K562 (cell line): ENCODE results near the gene TIPIN. TPM values are rescaled to one million over a fixed set of nuclear protein-coding genes. Genes with fewer than 3 reads are reported as not detected.

ENCODE experiments used
- ATF1 ChIP-seq, 2 experiments: fragments of 450-650 bp in 1 of 2; IDR thresholded peaks; 2 replicates each; pipeline ENCODE4 v1.6.1; 2016; ENCODE audit warnings: missing compliant biosample characterization in 1 of 2, missing genetic modification characterization in 1 of 2
- CBX1 ChIP-seq: sonication (generic); IDR thresholded peaks from 2 replicates; pipeline ENCODE4 v1.6.1; 2016; ENCODE audit warnings: antibody characterized with exemption, low read depth, mild to moderate bottlenecking
- DIDO1 ChIP-seq: fragments of 450-650 bp; IDR thresholded peaks from 2 replicates; pipeline ENCODE4 v1.6.1; 2016; ENCODE audit warnings: low read depth, missing biosample characterization, missing genetic modification characterization
- DPF2 ChIP-seq: fragments of 450-650 bp; IDR thresholded peaks from 2 replicates; pipeline ENCODE4 v1.6.1; 2016
- EP400 ChIP-seq: fragments of 450-650 bp; IDR thresholded peaks from 2 replicates; pipeline ENCODE4 v1.6.1; 2017; ENCODE audit warnings: antibody characterized with exemption, mild to moderate bottlenecking, moderate library complexity
- EZH2 ChIP-seq: IDR thresholded peaks from 2 replicates; pipeline ENCODE4 v1.6.1; 2012; ENCODE audit warnings: low read depth, mild to moderate bottlenecking, inconsistent platforms, low read length, borderline replicate concordance
- FIP1L1 ChIP-seq: fragments of 200-400 bp; formaldehyde crosslinking; IDR thresholded peaks from 2 replicates; pipeline ENCODE4 v1.6.1; 2018; ENCODE audit warnings: mild to moderate bottlenecking, low read depth, low read length; ENCODE audit not compliant: poor library complexity, severe bottlenecking
- GATAD2A ChIP-seq: fragments of 450-650 bp; IDR thresholded peaks from 2 replicates; pipeline ENCODE4 v1.6.1; 2017
- GTF2E2 ChIP-seq: fragments of 200-800 bp; sonication (Bioruptor generic); IDR thresholded peaks from 2 replicates; pipeline ENCODE4 v1.6.1; 2016; ENCODE audit warnings: missing genetic modification characterization, missing compliant biosample characterization
- HCFC1 ChIP-seq: IDR thresholded peaks from 2 replicates; pipeline ENCODE4 v1.6.1; 2012; ENCODE audit warnings: low read depth, low read length, improper control_type of control experiment
- HDAC1 ChIP-seq, 2 experiments: fragments of 450-650 bp; IDR thresholded peaks; 2 replicates each; pipeline ENCODE4 v1.6.1; 2016 to 2017; ENCODE audit warnings: inconsistent platforms in 1 of 2, mild to moderate bottlenecking in 1 of 2, moderate library complexity in 1 of 2
- HNRNPLL ChIP-seq: fragments of 200-400 bp; formaldehyde crosslinking; IDR thresholded peaks from 2 replicates; pipeline ENCODE4 v1.6.1; 2017; ENCODE audit warnings: low read length, low read depth, mild to moderate bottlenecking; ENCODE audit not compliant: poor library complexity, severe bottlenecking
- ILF3 ChIP-seq: fragments of 450-650 bp; IDR thresholded peaks from 2 replicates; pipeline ENCODE4 v1.6.1; 2018; ENCODE audit warnings: antibody characterized with exemption, mild to moderate bottlenecking, moderate library complexity, borderline replicate concordance
- MAZ ChIP-seq, 2 experiments: fragments of 450-650 bp in 1 of 2; sonication (generic) in 1 of 2; formaldehyde crosslinking; IDR thresholded peaks in 1 of 2; conservative IDR thresholded peaks in 1 of 2; 2 replicates each; pipeline versions ENCODE4 v1.4.0 to v1.5.0; 2020; ENCODE audit warnings: mild to moderate bottlenecking in 1 of 2, missing genetic modification reagents in 1 of 2
- NKRF ChIP-seq: fragments of 450-650 bp; IDR thresholded peaks from 2 replicates; pipeline ENCODE4 v1.6.1; 2016; ENCODE audit warnings: borderline replicate concordance
- PATZ1 ChIP-seq: fragments of 250-450 bp; sonication (Bioruptor Pico); IDR thresholded peaks from 2 replicates; pipeline ENCODE4 v1.5.0; 2020; ENCODE audit warnings: mild to moderate bottlenecking, borderline replicate concordance
- PHB2 ChIP-seq: fragments of 450-650 bp; IDR thresholded peaks from 2 replicates; pipeline ENCODE4 v1.6.1; 2017; ENCODE audit warnings: low read depth
- POLR2AphosphoS5 ChIP-seq: IDR thresholded peaks from 2 replicates; pipeline ENCODE4 v1.6.1; 2011; ENCODE audit warnings: mild to moderate bottlenecking, low read depth, low read length, moderate library complexity; ENCODE audit not compliant: control insufficient read depth, insufficient read depth
- POLR2B ChIP-seq: fragments of 450-650 bp; IDR thresholded peaks from 2 replicates; pipeline ENCODE4 v1.6.1; 2018; ENCODE audit warnings: low read depth; ENCODE audit not compliant: partially characterized antibody
- RBM25 ChIP-seq: fragments of 200-400 bp; formaldehyde crosslinking; IDR thresholded peaks from 2 replicates; pipeline ENCODE4 v1.6.1; 2018; ENCODE audit warnings: low read length, low read depth, moderate library complexity; ENCODE audit not compliant: severe bottlenecking
- SIN3B ChIP-seq: fragments of 450-650 bp; IDR thresholded peaks from 2 replicates; pipeline ENCODE4 v1.6.1; 2017; ENCODE audit warnings: low read depth, mild to moderate bottlenecking, moderate library complexity
- SRSF7 ChIP-seq: fragments of 200-400 bp; formaldehyde crosslinking; optimal IDR thresholded peaks from 2 replicates; pipeline ENCODE3; 2017; ENCODE audit warnings: mild to moderate bottlenecking, low read depth, low read length
- TARDBP ChIP-seq: fragments of 450-650 bp; IDR thresholded peaks from 2 replicates; pipeline ENCODE4 v1.6.1; 2016
- ZNF134 ChIP-seq: fragments of 250-450 bp; sonication (Bioruptor Pico); conservative IDR thresholded peaks from 2 replicates; pipeline ENCODE4 v1.4.0; 2020
- ZNF282 ChIP-seq: sonication (generic); formaldehyde crosslinking; IDR thresholded peaks from 2 replicates; pipeline ENCODE4 v1.8.1; 2023; ENCODE audit warnings: missing genetic modification reagents
- ZNF384 ChIP-seq: IDR thresholded peaks from 2 replicates; pipeline ENCODE4 v1.6.1; 2012; ENCODE audit warnings: low read depth, low read length, improper control_type of control experiment
- polyA plus RNA-seq, 8 experiments: library from polyadenylated mRNA; depleted of rRNA in 4 of 8; stranded (reverse) in 5 of 8; unstranded in 3 of 8; fragments of >200 nt; fragmentation: Nextera tagmentation in 2 of 8; fragmentation: Illumina TruSeq in 1 of 8; extraction: Ambion mirVana in 2 of 8; extraction: Trizol in 1 of 8; gene quantifications; 2 replicates each; pipeline versions ENCODE4 v1.2.1 to v1.2.3, GENCODE V29; 2011 to 2014; ENCODE audit warnings: inconsistent platforms in 1 of 8, missing spikeins in 1 of 8
- total RNA-seq, 7 experiments: library from RNA; depleted of rRNA in 6 of 7; stranded (reverse); fragments of >200 nt in 6 of 7; fragmentation: Illumina TruSeq in 2 of 7; extraction: Trizol in 2 of 7; gene quantifications; 2 replicates each; pipeline versions ENCODE4 v1.2.1 to v1.2.3, GENCODE V29; 2011 to 2021; ENCODE audit warnings: low replicate concordance in 1 of 7

Gene TIPIN
- total and polyA plus RNA-seq, 9 of the 15 experiments (the other 6 are each of a cell fraction or from before 2014, with no cell fraction given): 22.9 to 61.4 (median 42.0) TPM

- TF ChIP-seq PATZ1 (CRISPR knock-in tag) (no peak), MAZ (CRISPR knock-in tag; conservative IDR thresholded peaks at IDR 0.05 in 1 of 2, IDR thresholded peaks at IDR 0.05 in 1 of 2) (peak; percentile 77 to 95), ATF1 (CRISPR knock-in tag; IDR thresholded peaks at IDR 0.05) (peak; percentile 93), ATF1 (tag; IDR thresholded peaks at IDR 0.05) (peak; percentile 98), ZNF384 (peak; percentile 74), SIN3B (peak; percentile 83), RBM25 (peak; percentile 14), POLR2B (peak; percentile 74), TARDBP (peak; percentile 43; the same call in 1 of the 2 replicates), GTF2E2 (tag) (peak; percentile 84; the same call in 1 of the 2 replicates), HCFC1 (peak; percentile 82), HNRNPLL (no peak), CBX1 (peak; percentile 89), ZNF134 (CRISPR knock-in tag) (no peak), FIP1L1 (no peak), NKRF (peak; percentile 82; the same call in 1 of the 2 replicates), EP400 (peak; percentile 93), DPF2 (no peak), POLR2AphosphoS5 (peak; percentile 81), PHB2 (0 out of 2 replicates have a peak, but pooled peaks have one; percentile 43), HDAC1 (IDR thresholded peaks at IDR 0.05) (peak in 1 of 2 experiments; percentile 88; a peak in 2 of 4 replicates), GATAD2A (0 out of 2 replicates have a peak, but pooled peaks have one; percentile 46), ILF3 (no peak), EZH2 (no peak), ZNF282 (CRISPR knock-in tag) (0 out of 2 replicates have a peak, but pooled peaks have one; percentile 31), SRSF7 (no peak), DIDO1 (tag) (peak; percentile 87)
These were observed 30.0 kb upstream of the TIPIN start, which contains the start of gene MAP2K1 (continued) for GRCh38 chr15:66386204-66387123.
